Lung (tissue), 12 donors: ENCODE data around the gene NPEPL1. TPM values are rescaled to one million over a fixed set of nuclear protein-coding genes. Genes with fewer than 3 reads are reported as not detected.

Source experiments
- ATAC-seq: fragments of 200-7000 bp; cut with Tn5 transposase; one replicate; pipeline ENCODE4 v1.9.1; 2020; ENCODE audit warnings: moderate number of reproducible peaks; ENCODE audit not compliant: insufficient read depth, low FRiP score
- DNase-seq, 3 donors: peaks; one replicate each; pipeline ENCODE4 v3.0.0-alpha.2; 2013 to 2017
- H3K27ac ChIP-seq, 2 donors: one replicate each; pipeline ENCODE4 v1.5.1; 2013; ENCODE audit warnings: mild to moderate bottlenecking in 2 of 2, moderate library complexity in 2 of 2, control low read depth in 1 of 2, inconsistent platforms in 1 of 2, low read depth in 1 of 2, low read length in 1 of 2
- H3K27me3 ChIP-seq, 3 donors: one replicate each; pipeline ENCODE4 v1.5.1; 2013; ENCODE audit warnings: low read length in 2 of 3; ENCODE audit not compliant: control insufficient read depth in 3 of 3, insufficient read depth in 3 of 3
- H3K36me3 ChIP-seq, 4 donors: one replicate each; pipeline ENCODE4 v1.5.1; 2013; ENCODE audit warnings: low read length in 4 of 4, mild to moderate bottlenecking in 1 of 4, moderate library complexity in 1 of 4; ENCODE audit not compliant: control insufficient read depth in 4 of 4, insufficient read depth in 4 of 4
- H3K4me1 ChIP-seq, 5 donors: one replicate each; pipeline ENCODE4 v1.5.1; 2013; ENCODE audit warnings: low read length in 5 of 5, mild to moderate bottlenecking in 2 of 5, moderate library complexity in 1 of 5; ENCODE audit not compliant: control insufficient read depth in 5 of 5, insufficient read depth in 5 of 5
- H3K4me3 ChIP-seq: one replicate; pipeline ENCODE4 v1.5.1; 2013; ENCODE audit warnings: mild to moderate bottlenecking, control low read depth, moderate library complexity
- H3K9ac ChIP-seq, 2 donors: one replicate each; pipeline ENCODE4 v1.5.1; 2013; ENCODE audit warnings: low read length in 2 of 2, control low read depth in 1 of 2; ENCODE audit not compliant: insufficient read depth in 1 of 2
- H3K9me3 ChIP-seq, 4 donors: one replicate each; pipeline ENCODE4 v1.5.1; 2013; ENCODE audit warnings: low read length in 3 of 4, mild to moderate bottlenecking in 1 of 4, moderate library complexity in 1 of 4; ENCODE audit not compliant: control insufficient read depth in 4 of 4, insufficient read depth in 3 of 4
- CTCF ChIP-seq: IDR thresholded peaks from 2 replicates; pipeline ENCODE4 v1.5.1; 2012; ENCODE audit warnings: mild to moderate bottlenecking; ENCODE audit errors: control extremely low read depth, extremely low read depth
- WGBS, 2 donors: extraction: QIAGEN DNeasy Blood & Tissue Kit; methylation state at CpG; one replicate each; pipeline ENCODE4 v1.1.7; 2013; 5-methylcytosine and 5-hydroxymethylcytosine counted together
- polyA plus RNA-seq, 2 donors: library from polyadenylated mRNA; stranded (reverse); fragments of 200-250 nt; gene quantifications; one replicate each; pipeline ENCODE4 v1.2.1, GENCODE V29; 2013
- total RNA-seq, 2 donors: library from RNA; depleted of rRNA in 1 of 2; stranded (reverse); fragments of >200 nt in 1 of 2; gene quantifications; one replicate each; pipeline ENCODE4 v1.2.1, GENCODE V29; 2014 to 2021
- donor health status: control.
- donor health status: control.
- donor health status: Bipolar disorder and iron deficiency.
- donor health status: healthy.
- donor health status: DM: yes; HTN: yes; CAD: no.

Gene NPEPL1
- total and polyA plus RNA-seq, 4 donors, result 24.3 to 46.2 (median 41.2) TPM

GRCh38 chr20:58717278-58718091, 24.9 kb downstream of the NPEPL1 start:
- ATAC-seq (no peak), DNase-seq (peak in 1 of 3 donors; percentile 10)
- peaks cover 0 to 5% (median 0%) of the 10 kb centered on the region in 3 donors for H3K27me3 ChIP-seq
- WGBS, 2 donors, result 87 to 89% methylated on average over 23 of the region's 23 CpGs
- TF ChIP-seq CTCF, result no peak
- peaks cover 0 to 7% (median 0%) of the 10 kb centered on the region in 5 donors for H3K4me1 ChIP-seq
- peaks cover 0 to 3% (median 0%) of the 10 kb centered on the region in 4 donors for H3K36me3 ChIP-seq
- H3K9ac ChIP-seq, result no peak overlapping the region
- H3K27ac ChIP-seq, result no peak overlapping the region
- peaks cover 0 to 3% (median 0%) of the 10 kb centered on the region in 4 donors for H3K9me3 ChIP-seq
- H3K4me3 ChIP-seq, result no peak overlapping the region

GRCh38 chr20:58718121-58718563, 25.5 kb downstream of the NPEPL1 start:
- 86 to 90% methylated on average over 15 of the region's 15 CpGs for WGBS, 2 donors
- Histone ChIP-seq H3K36me3 (peaks cover 0 to 3% (median 0%) of the 10 kb centered on the region in 4 donors), H3K27ac (no peak overlapping the region), H3K27me3 (peaks cover 0 to 5% (median 2%) of the 10 kb centered on the region in 3 donors), H3K9me3 (peaks cover 0 to 3% (median 0%) of the 10 kb centered on the region in 4 donors), H3K4me3 (no peak overlapping the region), H3K4me1 (peaks cover 0 to 7% (median 0%) of the 10 kb centered on the region in 5 donors), H3K9ac (no peak overlapping the region)
- DNase-seq, result no peak
- TF ChIP-seq CTCF, result no peak
- ATAC-seq, result no peak

- no peak for ATAC-seq
- peaks cover 0 to 3% (median 0%) of the 10 kb centered on the region in 4 donors for H3K36me3 ChIP-seq
- TF ChIP-seq CTCF, result no peak
- WGBS, 2 donors, result 83 to 93% methylated on average over 10 of the region's 10 CpGs
- no peak overlapping the region for H3K27ac ChIP-seq
- no peak overlapping the region for H3K9ac ChIP-seq
- peaks cover 0 to 3% (median 0%) of the 10 kb centered on the region in 4 donors for H3K9me3 ChIP-seq
- peaks cover 0 to 7% (median 0%) of the 10 kb centered on the region in 5 donors for H3K4me1 ChIP-seq
- no peak for DNase-seq
- peaks cover 0 to 5% (median 2%) of the 10 kb centered on the region in 3 donors for H3K27me3 ChIP-seq
- H3K4me3 ChIP-seq, result no peak overlapping the region
Measured at GRCh38 chr20:58718729-58719128, 26.1 kb downstream of the NPEPL1 start.
